Pancreas (tissue), 10 donors: ENCODE results near the gene CRYAB. TPM values are rescaled to one million over a fixed set of nuclear protein-coding genes. Genes with fewer than 3 reads are reported as not detected.
A peak's percentile ranks its signal among the peaks of the same experiment; 100 is the strongest.
"Not testable (repeated sequence)": the region's sequence is repeated elsewhere in the genome, so short reads cannot be mapped to it uniquely, and the experiment has no call there.

ENCODE experiments used
- ATAC-seq, 4 donors: fragments of 200-7000 bp; cut with Tn5 transposase; one replicate each; pipeline versions ENCODE4 v1.8.0 to v1.9.1; 2020; ENCODE audit warnings: mild to moderate bottlenecking in 4 of 4, moderate library complexity in 4 of 4
- DNase-seq, 6 donors: peaks; one replicate each; pipeline ENCODE4 v3.0.0-alpha.2; 2020
- FAIRE-seq: peaks from 2 replicates; lab custom pipeline; 2012; peaks lifted over from hg19 to GRCh38; lab: Jason Lieb, UNC
- H3K27ac ChIP-seq, 4 donors: fragments of 200-600 bp; sonication (generic); 1 replicate in 3 of 4; 2 replicates in 1 of 4; pipeline versions ENCODE4 v1.5.0 to v1.8.0; 2020
- H3K27me3 ChIP-seq, 4 donors: fragments of 200-600 bp; one replicate each; pipeline ENCODE4 v1.8.0; 2021
- H3K36me3 ChIP-seq, 3 donors: fragments of 200-600 bp; sonication (generic) in 1 of 3; one replicate each; pipeline versions ENCODE4 v1.5.0 to v1.8.0; 2020 to 2021
- H3K4me1 ChIP-seq, 3 donors: fragments of 200-600 bp; one replicate each; pipeline ENCODE4 v1.8.0; 2021
- H3K4me3 ChIP-seq, 4 donors: fragments of 200-600 bp; sonication (generic) in 2 of 4; one replicate each; pipeline versions ENCODE4 v1.5.0 to v1.8.0; 2020 to 2021
- H3K9me3 ChIP-seq, 4 donors: fragments of 200-600 bp; one replicate each; pipeline ENCODE4 v1.8.0; 2021
- CTCF ChIP-seq, 4 donors: fragments of 200-600 bp; sonication (generic) in 3 of 4; IDR thresholded peaks; one replicate each; pipeline versions ENCODE4 v1.5.0 to v1.8.0; 2021; ENCODE audit warnings: antibody characterized with exemption in 4 of 4
- WGBS, 2 donors: extraction: QIAGEN DNeasy Blood & Tissue Kit; methylation state at CpG; one replicate each; pipeline ENCODE4 v1.1.7; 2013; 5-methylcytosine and 5-hydroxymethylcytosine counted together
- intact Hi-C, 3 donors: fragments of 100-400 bp; cut with DNase I; formaldehyde crosslinking; loops; one replicate each; pipeline versions ENCODE4 v1.11.1 to v1.14.2; 2022
- polyA plus RNA-seq, 2 donors: library from polyadenylated mRNA; stranded (reverse); fragments of 200-250 nt; gene quantifications; one replicate each; pipeline ENCODE4 v1.2.3, GENCODE V29; 2013
- total RNA-seq, 6 donors: library from RNA; stranded (reverse); fragmentation: NEBNext Ultra II Directional in 4 of 6; extraction: Animal tissue kit (Norgen Biotek cat#: 25700) in 4 of 6; gene quantifications; one replicate each; pipeline versions ENCODE4 v1.2.1 to v1.2.4, GENCODE V29; 2021 to 2023
- donor health status: healthy with polysubstance abuse.
- donor health status: DM: no; HTN: no; CAD: no; lungs with moderate emphysema.
- donor health status: DM: no; HTN: no; CAD: no.
- donor health status: control.
- donor health status: control.
- donor health status: Bipolar disorder and iron deficiency.
- donor health status: DM: yes; HTN: yes; CAD: no.
- donor health status: DM: no; HTN: no; CAD: no.
- donor health status: DM: no; HTN: no; CAD: no.
- donor health status: DM: yes; HTN: yes; CAD: no.

CRYAB gene
- total and polyA plus RNA-seq, 8 donors: 7.2 to 81.8 (median 27.0) TPM

DNA sequence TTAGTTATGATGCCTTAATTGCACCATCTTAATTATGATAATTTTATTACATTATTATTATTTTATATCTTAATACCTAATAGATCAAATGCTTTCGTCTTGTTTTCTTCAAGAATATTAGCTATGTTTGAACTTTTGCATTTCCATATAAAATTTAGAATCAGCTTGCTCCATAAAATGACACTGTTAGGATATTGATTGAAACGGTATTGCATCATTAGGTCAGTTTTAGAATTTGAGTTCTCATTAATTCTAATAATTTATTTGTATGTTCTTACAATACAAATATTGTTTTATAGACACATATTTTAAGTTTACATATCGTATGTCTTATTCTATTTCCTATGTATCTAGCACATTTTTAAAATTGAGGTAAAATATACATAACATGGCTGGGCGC, 25.5 kb downstream of the CRYAB start:
- Histone ChIP-seq H3K4me1 (no peaks in the 10 kb centered on the region), H3K4me3 (no peak overlapping the region), H3K27me3 (no peaks in the 10 kb centered on the region), H3K27ac (no peak overlapping the region), H3K36me3 (peaks cover 0 to 3% (median 0%) of the 10 kb centered on the region in 3 donors), H3K9me3 (no peaks in the 10 kb centered on the region)
- DNase-seq: no peak
- FAIRE-seq: peak; percentile 57
- no peak for ATAC-seq
- TF ChIP-seq CTCF (IDR thresholded peaks at IDR 0.05): no peak
- WGBS, 2 donors: 76 to 87% methylated on average over 4 of the region's 4 CpGs
- intact Hi-C loops: no loop called here

GRCh38 chr11:111885053-111885452, 26.5 kb downstream of the CRYAB start:
- H3K9me3 ChIP-seq, H3K4me1 ChIP-seq, H3K27ac ChIP-seq, DNase-seq, ATAC-seq, H3K36me3 ChIP-seq, FAIRE-seq, H3K27me3 ChIP-seq, H3K4me3 ChIP-seq, intact Hi-C loops: not testable (repeated sequence)
- 71 to 90% methylated on average over 4 of the region's 4 CpGs for WGBS, 2 donors

DNA sequence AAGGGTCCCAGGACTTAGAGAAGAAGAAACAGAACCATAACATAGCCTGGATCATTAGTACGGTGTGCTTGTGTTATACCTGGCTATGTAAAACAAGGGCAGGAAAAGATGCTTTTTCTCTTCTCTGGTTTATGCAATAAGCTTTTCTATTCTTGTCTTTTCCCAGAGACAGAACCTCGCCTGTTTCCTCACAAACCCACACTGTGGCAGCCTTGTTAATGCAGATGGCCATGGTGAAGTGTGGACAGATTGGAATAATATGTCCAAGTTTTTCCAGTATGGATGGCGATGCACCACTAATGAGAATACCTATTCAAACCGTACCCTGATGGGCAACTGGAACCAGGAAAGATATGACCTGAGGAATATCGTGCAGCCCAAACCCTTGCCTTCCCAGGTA, 29.4 kb downstream of the CRYAB start:
- H3K4me3 ChIP-seq: no peak overlapping the region
- peaks cover 0 to 3% (median 0%) of the 10 kb centered on the region in 3 donors for H3K36me3 ChIP-seq
- no peak for TF ChIP-seq CTCF (IDR thresholded peaks at IDR 0.05)
- no peaks in the 10 kb centered on the region for H3K4me1 ChIP-seq
- no peak for ATAC-seq
- intact Hi-C loops: loop anchor here in 1 of 3 donors (5.0 kb wide), 1 partner anchor 40 kb away; no protein-coding TSS in a partner anchor
- no peak for FAIRE-seq
- no peaks in the 10 kb centered on the region for H3K9me3 ChIP-seq
- no peak for DNase-seq
- 86 to 88% methylated on average over 5 of the region's 5 CpGs for WGBS, 2 donors
- no peaks in the 10 kb centered on the region for H3K27me3 ChIP-seq
- no peak overlapping the region for H3K27ac ChIP-seq

DNA sequence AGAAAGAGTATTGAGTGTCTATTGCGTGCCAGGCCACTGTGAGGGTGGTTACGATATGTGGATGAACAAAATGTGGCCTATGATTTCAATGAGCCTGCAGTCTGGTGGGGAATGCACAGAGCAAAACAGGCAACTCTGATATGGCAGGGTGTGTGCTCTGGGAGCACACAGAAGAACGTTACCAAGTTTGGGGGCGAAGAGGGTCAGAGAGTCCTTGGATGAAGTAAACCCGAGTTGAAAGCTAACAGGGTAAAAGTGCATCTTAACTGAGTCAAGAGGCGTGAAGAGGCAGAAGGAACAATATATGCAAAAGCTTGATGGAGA, 32.0 kb downstream of the CRYAB start:
- H3K9me3 ChIP-seq: no peaks in the 10 kb centered on the region
- ATAC-seq (peak in 1 of 4 donors; percentile 0), DNase-seq (no peak), FAIRE-seq (no peak)
- H3K36me3 ChIP-seq: peaks cover 0 to 4% (median 3%) of the 10 kb centered on the region in 3 donors
- H3K27ac ChIP-seq: peak overlapping the region; percentile 91 to 97 (median 96)
- 19 to 28% methylated on average over 6 of the region's 6 CpGs for WGBS, 2 donors
- no peak for TF ChIP-seq CTCF (IDR thresholded peaks at IDR 0.05)
- no peaks in the 10 kb centered on the region for H3K27me3 ChIP-seq
- H3K4me1 ChIP-seq: no peaks in the 10 kb centered on the region
- intact Hi-C loops: loop anchor here in 2 of 3 donors (5.0 to 10.0 kb wide), 3 partner anchors 38 to 105 kb away; partner anchors contain the start of gene C11orf52 (in 1 of the 2)
- H3K4me3 ChIP-seq: peak overlapping the region; percentile 32 to 64 (median 42)

DNA sequence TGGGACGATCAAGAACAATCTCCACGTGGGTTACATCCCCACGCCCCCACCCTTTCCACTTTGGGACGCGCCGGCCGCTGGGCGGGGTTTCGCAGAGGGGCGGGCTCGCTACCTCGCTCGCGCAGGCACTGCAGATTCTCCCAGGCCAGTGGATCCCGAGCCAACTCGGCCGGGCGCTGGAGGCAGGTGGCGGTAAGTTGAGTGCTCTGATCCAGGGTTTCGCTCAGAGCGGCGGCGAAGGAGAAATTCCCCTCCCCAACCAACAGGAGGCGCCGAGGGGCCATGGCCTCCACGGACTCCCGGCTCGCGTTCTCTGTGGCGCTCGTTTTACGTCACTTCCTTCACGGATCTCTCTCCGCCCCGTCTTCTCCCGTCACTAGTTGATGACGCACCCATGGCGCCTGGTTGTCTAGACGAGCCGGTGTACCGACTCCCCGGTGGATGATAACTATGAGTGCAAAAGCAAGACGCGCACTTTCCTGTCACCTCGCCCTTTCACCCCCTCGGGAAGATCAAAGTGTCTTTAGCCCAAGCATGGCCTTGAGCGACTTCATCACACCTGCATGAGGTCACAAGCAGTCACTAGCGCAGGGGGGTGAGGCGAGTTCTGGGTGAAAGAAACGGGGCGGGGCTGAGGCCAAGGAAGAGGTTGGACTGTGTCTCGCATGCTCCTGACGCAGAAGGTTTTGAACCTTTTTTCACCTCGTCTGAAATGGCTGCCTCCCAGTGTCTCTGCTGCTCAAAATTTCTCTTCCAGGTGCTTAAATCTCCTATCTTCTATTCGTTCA, 32.5 kb downstream of the CRYAB start, which contains the start of the genes CFAP68 and FDXACB1:
TSS of gene CFAP68 (plus strand) at position 693 of the 788 bp plus-strand sequence. CDS start at position 713, 20 bp downstream.
TSS of gene FDXACB1 (minus strand) at position 317 of the 788 bp plus-strand sequence. CDS start at position 284, 33 bp downstream.
- peak; percentile 90 to 96 (median 94) for TF ChIP-seq CTCF (IDR thresholded peaks at IDR 0.05)
- WGBS, 2 donors: 0 to 1% methylated on average over 55 of the region's 55 CpGs
- Histone ChIP-seq H3K9me3 (no peaks in the 10 kb centered on the region), H3K27ac (peak within 1 kb of the TSS; percentile 91 to 97 (median 96)), H3K4me3 (peak within 1 kb of the TSS; percentile 32 to 64 (median 42)), H3K36me3 (peaks cover 0 to 4% (median 3%) of the 10 kb centered on the region in 3 donors), H3K4me1 (no peaks in the 10 kb centered on the region), H3K27me3 (no peaks in the 10 kb centered on the region)
- ATAC-seq (peak; percentile 88 to 98 (median 92)), DNase-seq (peak; percentile 95 to 98 (median 98)), FAIRE-seq (peak; percentile 29)
- intact Hi-C loops: loop anchor here in 2 of 3 donors (5.0 to 10.0 kb wide), 3 partner anchors 38 to 106 kb away; partner anchors contain the start of gene C11orf52 (in 1 of the 2)
